HepG2 (cell line): Measurements from ENCODE around the gene ASTN2. TPM values are rescaled to one million over a fixed set of nuclear protein-coding genes. Genes with fewer than 3 reads are reported as not detected.

ENCODE experiments used
- ATAC-seq: fragments of 200-7000 bp; cut with Tn5 transposase; 3 replicates; pipeline ENCODE4 v1.9.1; 2020; ENCODE audit warnings: mild to moderate bottlenecking, moderate library complexity
- BruUV-seq: library from RNA; stranded (reverse); fragments of 400-500 nt; replicated peaks from 2 replicates; lab custom pipeline; 2021; lab: Mats Ljungman, UMichigan
- CTCF ChIA-PET: fragments of 300-600 bp; formaldehyde crosslinking; extraction: SDS; loops from one replicate; lab custom pipeline; 2021; ENCODE audit warnings: low total read pairs, inconsistent platforms, low intra/inter-chr PET ratio; lab: Yijun Ruan, JAX
- POLR2A ChIA-PET: fragments of 350-600 bp; sonication (Branson Sonifier 250); formaldehyde crosslinking; loops from one replicate; lab custom pipeline; 2020; ENCODE audit warnings: antibody characterized with exemption, inconsistent platforms; lab: Yijun Ruan, JAX
- DNase-seq: peaks from one replicate; pipeline ENCODE4 v3.0.0-alpha.2; 2015; ENCODE audit warnings: low spot score
- FAIRE-seq: peaks from 3 replicates; lab custom pipeline; 2011; peaks lifted over from hg19 to GRCh38; lab: Jason Lieb, UNC
- H2AFZ ChIP-seq: one replicate; pipeline ENCODE4 v1.6.1; 2011; ENCODE audit warnings: low read length, inconsistent platforms
- H3K27ac ChIP-seq: fragments of 300-600 bp; 3 replicates; pipeline ENCODE4 v1.8.0; 2011; ENCODE audit warnings: mixed run types, mild to moderate bottlenecking, mixed read lengths, low read length, inconsistent platforms; ENCODE audit not compliant: insufficient read depth; ENCODE audit errors: extremely low read length
- H3K27me3 ChIP-seq, 2 experiments: fragments of 200-600 bp in 1 of 2; 2 replicates in 1 of 2; 3 replicates in 1 of 2; pipeline versions ENCODE4 v1.6.0 to v1.8.0; 2011; ENCODE audit warnings: low read length in 2 of 2, mild to moderate bottlenecking in 2 of 2, moderate library complexity in 2 of 2, inconsistent platforms in 1 of 2; ENCODE audit not compliant: insufficient read depth in 2 of 2, control insufficient read depth in 1 of 2
- H3K36me3 ChIP-seq, 2 experiments: fragments of 200-600 bp in 1 of 2; replicated peaks in 1 of 2; 2 replicates in 1 of 2; 3 replicates in 1 of 2; pipeline versions ENCODE4 v1.5.1 to v1.8.0; 2011; ENCODE audit warnings: low read length in 2 of 2, inconsistent platforms in 1 of 2; ENCODE audit not compliant: insufficient read depth in 2 of 2, control insufficient read depth in 1 of 2
- H3K4me1 ChIP-seq: 2 replicates; pipeline ENCODE4 v1.5.1; 2012; ENCODE audit warnings: low read length, inconsistent platforms; ENCODE audit not compliant: insufficient read depth
- H3K4me2 ChIP-seq: 2 replicates; pipeline ENCODE4 v1.6.0; 2011; ENCODE audit warnings: low read depth, low read length, inconsistent platforms
- H3K4me3 ChIP-seq, 3 experiments: fragments of 200-600 bp in 1 of 3; sonication (generic), shearing (Covaris generic) in 1 of 3; replicated peaks in 1 of 3; 2 replicates each; pipeline ENCODE4 v1.5.1; 2011 to 2016; ENCODE audit warnings: low read length in 3 of 3, inconsistent platforms in 2 of 3, low read depth in 2 of 3, mild to moderate bottlenecking in 2 of 3, control low read depth in 1 of 3, mixed read lengths in 1 of 3; ENCODE audit not compliant: insufficient read depth in 1 of 3
- H3K79me2 ChIP-seq: one replicate; pipeline ENCODE4 v1.6.1; 2011; ENCODE audit warnings: low read length, inconsistent platforms; ENCODE audit not compliant: insufficient read depth
- H3K9ac ChIP-seq: 2 replicates; pipeline ENCODE4 v1.6.0; 2011; ENCODE audit warnings: mild to moderate bottlenecking, low read depth, low read length, inconsistent platforms; ENCODE audit not compliant: insufficient read depth
- H3K9me3 ChIP-seq: 2 replicates; pipeline ENCODE4 v1.5.1; 2012; ENCODE audit warnings: mild to moderate bottlenecking, low read length
- H4K20me1 ChIP-seq: 2 replicates; pipeline ENCODE4 v1.6.0; 2011; ENCODE audit warnings: inconsistent platforms, mild to moderate bottlenecking, low read length, moderate library complexity; ENCODE audit not compliant: insufficient read depth
- HNRNPLL ChIP-seq: fragments of 200-400 bp; formaldehyde crosslinking; IDR thresholded peaks from 2 replicates; pipeline ENCODE4 v1.6.1; 2017; ENCODE audit warnings: mild to moderate bottlenecking, low read depth, low read length; ENCODE audit not compliant: poor library complexity, severe bottlenecking
- MTF2 ChIP-seq: sonication (generic); formaldehyde crosslinking; IDR thresholded peaks from 2 replicates; pipeline ENCODE4 v1.5.0; 2020; ENCODE audit warnings: missing genetic modification reagents, borderline replicate concordance
- UBTF ChIP-seq: sonication (generic); formaldehyde crosslinking; IDR thresholded peaks from 2 replicates; pipeline ENCODE4 v1.4.0; 2020; ENCODE audit warnings: mild to moderate bottlenecking, missing genetic modification reagents
- YEATS2 ChIP-seq: sonication (generic); formaldehyde crosslinking; IDR thresholded peaks from 2 replicates; pipeline ENCODE4 v1.4.0; 2020; ENCODE audit warnings: missing genetic modification reagents, borderline replicate concordance
- ZNF800 ChIP-seq: sonication (generic); formaldehyde crosslinking; IDR thresholded peaks from 2 replicates; pipeline ENCODE4 v1.4.0; 2020; ENCODE audit warnings: missing genetic modification reagents
- WGBS: methylation state at CpG from one replicate; pipeline ENCODE4 v1.1.6; 2017; ENCODE audit warnings: low lambda C conversion rate; 5-methylcytosine and 5-hydroxymethylcytosine counted together
- in situ Hi-C: cut with HindIII; loops from 2 replicates; pipeline ENCODE4 v1.10.0; 2017; ENCODE audit warnings: low pct_unique_long_range_greater_than_20kb; ENCODE audit not compliant: extremely low pct_ligation_motif_present
- intact Hi-C: fragments of 100-400 bp; cut with micrococcal nuclease; formaldehyde crosslinking; loops from one replicate; pipeline ENCODE4 v1.10.0; 2022; ENCODE audit not compliant: unreplicated experiment
- polyA plus RNA-seq, 8 experiments: library from polyadenylated mRNA; depleted of rRNA in 3 of 8; stranded (reverse) in 7 of 8; unstranded in 1 of 8; fragments of >200 nt; fragmentation: Illumina TruSeq in 4 of 8; extraction: Trizol in 4 of 8; gene quantifications; 2 replicates each; pipeline versions ENCODE4 v1.2.1 to v1.2.3, GENCODE V29; 2011 to 2016; ENCODE audit warnings: low read depth in 4 of 8, missing spikeins in 1 of 8, mixed read lengths in 1 of 8; ENCODE audit not compliant: insufficient read depth in 1 of 8
- total RNA-seq, 5 experiments: library from RNA; depleted of rRNA; stranded (reverse); fragments of >200 nt; fragmentation: Illumina TruSeq; extraction: Trizol; gene quantifications; 2 replicates each; pipeline ENCODE4 v1.2.3, GENCODE V29; 2016; ENCODE audit warnings: low read depth in 1 of 5

ASTN2 gene
- total and polyA plus RNA-seq, 2 of the 13 experiments (the other 11 are each of a cell fraction or from before 2014, with no cell fraction given) = 5.2 to 13.5 TPM

- POLR2A ChIA-PET = no interaction called here
- Histone ChIP-seq H3K27ac (no peak overlapping the region), H3K9ac (no peak overlapping the region), H3K36me3 (no peaks in the 10 kb centered on the region), H3K27me3 (peaks cover 4 to 36% of the 10 kb centered on the region in 2 experiments; a peak in 4 of 5 replicates), H3K4me3 (peak overlapping the region in 1 of 3 experiments; percentile 40; a peak in 1 of 6 replicates), H4K20me1 (no peaks in the 10 kb centered on the region), H3K79me2 (no peaks in the 10 kb centered on the region), H3K9me3 (no peaks in the 10 kb centered on the region), H3K4me1 (no peaks in the 10 kb centered on the region), H2AFZ (no peak overlapping the region), H3K4me2 (peak overlapping the region; percentile 47; the same call in 1 of the 2 replicates)
- CTCF ChIA-PET = no interaction called here
- DNase-seq (no peak), FAIRE-seq (no peak), ATAC-seq (peak; percentile 64)
- no CpG with 5 or more reads among the region's 77 CpGs for WGBS
- intact Hi-C loops (loop anchor here (5.0 kb wide), 1 partner anchor 677 kb away; no protein-coding TSS in a partner anchor), in situ Hi-C loops (loop anchor here (25.0 kb wide), 1 partner anchor 677 kb away; no protein-coding TSS in a partner anchor)
- no TSS peak for BruUV-seq
- TF ChIP-seq UBTF (CRISPR knock-in tag) = peak; percentile 26; the same call in 1 of the 2 replicates
- TF ChIP-seq MTF2 (CRISPR knock-in tag) = 0 out of 2 replicates have a peak, but pooled peaks have one; percentile 38
- TF ChIP-seq HNRNPLL = peak; percentile 90
- TF ChIP-seq ZNF800 (CRISPR knock-in tag) = 0 out of 2 replicates have a peak, but pooled peaks have one; percentile 47
- no peak for TF ChIP-seq YEATS2 (CRISPR knock-in tag)
These were observed 494 bp downstream of the ASTN2 start for GRCh38 chr9:117414220-117414905.
